ENCODE data around the gene GRAMD2B. TPM values are rescaled to one million over a fixed set of nuclear protein-coding genes. Genes with fewer than 3 reads are reported as not detected.

Gene GRAMD2B
- total RNA-seq, 1 donor from 2014 or later = 29.1 TPM

GRCh38 chr5:126543660-126544059, 120.5 kb downstream of the GRAMD2B start:
- TF ChIP-seq EZH2 (IDR thresholded peaks at IDR 0.05; ENCODE audit: insufficient read depth, low read length) (no peak), CTCF (IDR thresholded peaks at IDR 0.05; ENCODE audit: insufficient read depth, low read depth, low read length) (no peak)
- Mint-ChIP-seq H3K36me3 (ENCODE audit: low read depth, unreplicated experiment) (peaks cover 7% of the 10 kb centered on the region), H3K27me3 (ENCODE audit: low read depth, unreplicated experiment) (no peaks in the 10 kb centered on the region), H3K4me3 (ENCODE audit: unreplicated experiment) (no peak overlapping the region), H3K9me3 (ENCODE audit: unreplicated experiment) (no peaks in the 10 kb centered on the region), H3K27ac (ENCODE audit: unreplicated experiment) (no peak overlapping the region), H3K4me1 (ENCODE audit: low read depth, unreplicated experiment) (no peaks in the 10 kb centered on the region)
- peaks cover 4% of the 10 kb centered on the region for H3K36me3 ChIP-seq (ENCODE audit: insufficient read depth, low read length)
- FAIRE-seq (no peak), DNase-seq (ENCODE audit: low read depth) (no peak)
- no peak overlapping the region for H3K27ac ChIP-seq (ENCODE audit: low read depth, low read length)
- H3K9me3 ChIP-seq (ENCODE audit: insufficient read depth, low read depth, low read length) = no peaks in the 10 kb centered on the region
- no peaks in the 10 kb centered on the region for H3K27me3 ChIP-seq (ENCODE audit: insufficient read depth, low read length)
- no peak overlapping the region for H3K9ac ChIP-seq (ENCODE audit: low read length)
- H3K4me3 ChIP-seq (ENCODE audit: insufficient read depth, low read depth, low read length) = no peak overlapping the region
- H3K4me2 ChIP-seq (ENCODE audit: low read length) = no peak overlapping the region
- peaks cover 3% of the 10 kb centered on the region for H3K4me1 ChIP-seq (ENCODE audit: insufficient read depth, low read length)
- H2AFZ ChIP-seq (ENCODE audit: low read depth, low read length) = no peak overlapping the region
- no peaks in the 10 kb centered on the region for H3K79me2 ChIP-seq (ENCODE audit: insufficient read depth, low read length)
- H4K20me1 ChIP-seq (ENCODE audit: insufficient read depth, low read length) = no peaks in the 10 kb centered on the region

Other genes with a start within 250 kb of the GRAMD2B start
- 85.5 and 90.6 TPM in 2 replicates for gene ALDH7A1, start 171.8 kb downstream of the GRAMD2B start, total RNA-seq
- gene PHAX, start 177.5 kb downstream of the GRAMD2B start, total RNA-seq = 51.1 and 58.1 TPM in 2 replicates